GM23248 (cell line): ENCODE data around the gene SEPSECS.

ENCODE experiments used
- EZH2 ChIP-seq: fragments of 200-600 bp; sonication (generic); IDR thresholded peaks from 2 replicates; pipeline ENCODE4 v1.6.1; 2018; ENCODE audit warnings: antibody characterized with exemption, mild to moderate bottlenecking; ENCODE audit not compliant: insufficient read depth, poor library complexity, severe bottlenecking
- EZH2phosphoT487 ChIP-seq: fragments of 200-600 bp; sonication (generic); IDR thresholded peaks from 2 replicates; pipeline ENCODE4 v1.6.1; 2018; ENCODE audit warnings: antibody characterized with exemption, moderate library complexity, mild to moderate bottlenecking, low read depth; ENCODE audit not compliant: insufficient read depth

GRCh38 chr4:25169446-25169845 lies 9.2 kb upstream of the SEPSECS start:
- TF ChIP-seq EZH2phosphoT487 (no peak), EZH2 (no peak)
